GM21717 (cell line): ENCODE results near the gene ATP8B4.

Experiments
- ATAC-seq: cut with Tn5 transposase; IDR thresholded peaks from one replicate; pipeline ENCODE4 v1.9.1; 2021; ENCODE audit warnings: mild to moderate bottlenecking, moderate library complexity; ENCODE audit not compliant: unreplicated experiment

Gene ATP8B4

GRCh38 chr15:49827311-49827710, 291.7 kb downstream of the ATP8B4 start:
- ATAC-seq: no peak

GRCh38 chr15:49826640-49827234, 292.3 kb downstream of the ATP8B4 start:
- no peak for ATAC-seq

- no peak for ATAC-seq
Observed at GRCh38 chr15:49824775-49825099, 294.3 kb downstream of the ATP8B4 start.

- no peak for ATAC-seq
Observed at GRCh38 chr15:49823987-49824774, 294.9 kb downstream of the ATP8B4 start.

- no peak for ATAC-seq
Observed at GRCh38 chr15:49817100-49817499, 301.9 kb downstream of the ATP8B4 start.

- ATAC-seq: no peak
Observed at GRCh38 chr15:49815950-49816349, 303.1 kb downstream of the ATP8B4 start.

GRCh38 chr15:49815526-49815925, 303.5 kb downstream of the ATP8B4 start:
- no peak for ATAC-seq

- ATAC-seq: no peak
Observed at GRCh38 chr15:49814709-49815108, 304.3 kb downstream of the ATP8B4 start.

- ATAC-seq: no peak
Observed at GRCh38 chr15:49813625-49814024, 305.4 kb downstream of the ATP8B4 start.

- ATAC-seq: no peak
Observed at GRCh38 chr15:49810720-49811119, 308.3 kb downstream of the ATP8B4 start.

GRCh38 chr15:49809894-49810609, 309.0 kb downstream of the ATP8B4 start:
- no peak for ATAC-seq

GRCh38 chr15:49808341-49808740, 310.7 kb downstream of the ATP8B4 start:
- no peak for ATAC-seq
